Activated T-cell treated with anti-CD3 and anti-CD28 coated beads, Interleukin-2, amount 50 U/mL, for 24 hours (primary cell): Measurements from ENCODE around the gene NR1D2.

Experiments used
- DNase-seq: peaks from one replicate; pipeline ENCODE4 v3.0.0-alpha.2; 2020
- H3K27ac Mint-ChIP-seq: 2 replicates; pipeline ENCODE4 v1.8.0; 2020; ENCODE audit warnings: mild to moderate bottlenecking, mixed read lengths
- H3K27me3 Mint-ChIP-seq: 2 replicates; pipeline ENCODE4 v1.8.0; 2020; ENCODE audit warnings: mixed read lengths
- H3K36me3 Mint-ChIP-seq: 2 replicates; pipeline ENCODE4 v1.8.0; 2020; ENCODE audit warnings: low read depth, mixed read lengths
- H3K4me1 Mint-ChIP-seq: 2 replicates; pipeline ENCODE4 v1.8.0; 2020; ENCODE audit warnings: low read depth, mixed read lengths
- H3K4me3 Mint-ChIP-seq: 2 replicates; pipeline ENCODE4 v1.8.0; 2020; ENCODE audit warnings: mild to moderate bottlenecking, moderate library complexity, mixed read lengths
- H3K9me3 Mint-ChIP-seq: 2 replicates; pipeline ENCODE4 v1.8.0; 2020; ENCODE audit warnings: mixed read lengths

The NR1D2 gene

DNA sequence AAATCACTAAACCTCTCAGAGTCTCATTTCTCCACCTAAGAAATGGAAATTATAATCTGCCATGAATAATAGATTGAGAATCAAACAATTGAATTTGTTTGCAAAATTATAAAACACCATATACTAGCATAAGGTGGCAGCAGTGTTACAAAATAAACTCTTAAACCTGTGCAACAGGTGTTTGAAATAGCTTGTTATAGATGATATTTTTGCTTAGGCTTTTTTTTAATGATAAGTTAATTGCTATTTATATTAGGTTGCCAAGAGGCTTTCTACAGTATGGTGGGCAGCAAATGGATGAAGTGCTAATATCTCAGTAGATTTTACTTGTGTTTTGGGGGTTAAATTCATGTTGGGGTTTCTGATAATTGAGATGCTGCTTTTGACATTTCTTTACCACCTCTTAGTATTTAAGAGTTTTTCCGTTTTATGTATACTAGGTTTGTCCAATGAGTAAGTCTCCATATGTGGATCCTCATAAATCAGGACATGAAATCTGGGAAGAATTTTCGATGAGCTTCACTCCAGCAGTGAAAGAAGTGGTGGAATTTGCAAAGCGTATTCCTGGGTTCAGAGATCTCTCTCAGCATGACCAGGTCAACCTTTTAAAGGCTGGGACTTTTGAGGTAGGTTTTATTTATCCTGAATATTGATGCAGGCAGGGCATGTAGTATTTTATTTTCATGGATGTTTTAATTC, 19.6 kb downstream of the NR1D2 start:
- H3K27ac Mint-ChIP-seq = no peak overlapping the region
- DNase-seq = no peak
- H3K9me3 Mint-ChIP-seq = no peaks in the 10 kb centered on the region
- peaks cover 72% of the 10 kb centered on the region for H3K36me3 Mint-ChIP-seq
- H3K4me3 Mint-ChIP-seq = no peak overlapping the region
- peaks cover 20% of the 10 kb centered on the region for H3K4me1 Mint-ChIP-seq
- no peaks in the 10 kb centered on the region for H3K27me3 Mint-ChIP-seq

DNA sequence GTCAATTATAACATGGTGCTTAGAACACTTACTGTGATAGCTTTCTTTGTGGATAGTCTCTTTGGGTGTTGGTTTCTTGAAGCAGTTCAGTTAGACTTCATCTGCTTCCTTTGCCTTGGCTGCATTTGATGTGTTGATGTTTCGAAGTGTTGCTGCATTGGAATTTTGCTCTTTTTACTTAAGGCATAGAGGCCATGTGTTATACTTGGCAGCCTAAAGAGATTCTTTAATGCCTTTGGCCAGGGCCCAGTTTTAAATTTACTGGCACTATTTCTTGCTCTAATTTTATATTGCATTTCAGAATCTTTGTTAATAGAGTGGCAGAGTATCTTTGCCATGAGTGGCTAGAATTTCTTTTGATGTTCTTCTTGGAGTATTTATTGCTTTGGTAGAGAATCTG, 21.2 kb downstream of the NR1D2 start:
- no peak overlapping the region for H3K27ac Mint-ChIP-seq
- H3K4me3 Mint-ChIP-seq = no peak overlapping the region

DNA sequence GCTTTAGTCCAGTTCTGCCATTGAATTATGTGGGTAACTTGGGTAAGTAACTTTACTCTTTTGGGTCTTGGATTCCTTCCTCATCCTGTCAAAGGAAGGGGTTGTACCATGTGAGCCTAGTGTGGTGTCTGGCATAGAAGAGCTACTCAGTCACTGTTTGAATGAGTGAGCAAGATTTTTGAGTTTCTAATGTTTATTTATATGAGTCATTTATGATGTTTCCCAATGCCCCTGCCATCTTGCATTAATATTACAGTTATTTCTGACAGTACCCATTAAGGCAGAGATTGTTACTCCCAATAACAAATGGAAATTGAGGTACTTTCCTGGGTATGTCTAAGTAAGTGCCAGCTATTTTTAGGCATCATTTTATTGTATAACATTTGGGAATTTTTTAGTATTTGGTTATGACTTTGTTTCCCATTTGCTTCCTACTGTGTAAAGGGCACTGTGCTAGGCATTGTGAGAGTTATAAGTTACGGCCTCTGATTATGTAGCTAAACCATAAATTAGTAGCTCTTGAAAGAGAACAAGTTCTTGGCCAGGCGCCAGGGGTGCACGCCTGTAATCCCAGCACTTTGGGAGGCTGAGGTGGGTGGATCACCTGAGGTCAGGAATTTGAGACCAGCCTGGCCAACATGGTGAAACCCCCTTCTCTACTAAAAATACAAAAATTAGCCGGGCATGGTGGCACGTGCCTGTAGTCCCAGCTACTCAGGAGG, 23.5 kb downstream of the NR1D2 start:
- DNase-seq = no peak
- Mint-ChIP-seq H3K9me3 (no peaks in the 10 kb centered on the region), H3K4me3 (no peak overlapping the region), H3K27me3 (no peaks in the 10 kb centered on the region), H3K36me3 (peaks cover 58% of the 10 kb centered on the region), H3K27ac (no peak overlapping the region), H3K4me1 (peaks cover 11% of the 10 kb centered on the region)

More for the DNA sequence above, 21.2 kb downstream of the NR1D2 start:
- peaks cover 15% of the 10 kb centered on the region for H3K4me1 Mint-ChIP-seq
- no peaks in the 10 kb centered on the region for H3K27me3 Mint-ChIP-seq
- no peaks in the 10 kb centered on the region for H3K9me3 Mint-ChIP-seq
- peaks cover 66% of the 10 kb centered on the region for H3K36me3 Mint-ChIP-seq
- DNase-seq = no peak

DNA sequence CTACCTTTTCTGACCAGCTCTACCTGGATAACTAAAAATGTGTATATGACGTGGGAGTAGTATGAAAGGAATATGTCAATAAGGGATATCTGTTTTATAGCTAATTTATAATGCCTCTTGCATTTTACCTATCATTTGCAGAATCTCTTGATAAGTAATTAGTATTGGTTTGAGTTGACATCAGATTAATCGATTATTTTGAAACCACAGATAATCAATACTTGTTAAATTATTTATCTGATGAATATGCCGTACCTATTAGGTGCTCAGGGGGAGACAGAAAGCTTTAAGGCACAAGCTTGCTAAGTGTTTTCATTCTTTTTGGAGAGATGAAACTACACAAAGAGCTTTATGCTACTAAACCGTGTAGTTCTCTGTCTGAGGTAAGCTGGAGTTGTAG, 24.3 kb downstream of the NR1D2 start:
- Mint-ChIP-seq H3K4me1 (peaks cover 8% of the 10 kb centered on the region), H3K27ac (no peak overlapping the region), H3K27me3 (no peaks in the 10 kb centered on the region), H3K36me3 (peaks cover 52% of the 10 kb centered on the region), H3K9me3 (no peaks in the 10 kb centered on the region), H3K4me3 (no peak overlapping the region)
- no peak for DNase-seq

DNA sequence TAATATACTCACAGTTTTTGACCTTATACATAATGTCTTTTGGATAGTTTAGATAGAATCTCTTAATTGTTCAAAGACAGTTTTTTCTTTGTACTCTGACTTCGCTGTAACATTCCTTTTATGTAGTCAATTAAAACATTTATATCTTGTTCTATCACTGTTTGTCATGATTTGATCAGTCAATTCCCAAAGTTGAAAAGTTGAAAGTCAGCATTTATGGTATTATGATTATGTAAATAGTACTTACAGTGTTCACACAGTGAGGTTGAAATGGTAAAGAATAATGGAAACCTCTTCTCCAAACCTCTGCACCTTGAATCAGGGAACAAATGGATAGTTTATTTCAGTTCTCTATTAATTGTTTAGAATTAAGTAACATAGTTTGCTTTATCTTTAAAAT, 26.6 kb downstream of the NR1D2 start:
- H3K27me3 Mint-ChIP-seq = no peaks in the 10 kb centered on the region
- H3K4me3 Mint-ChIP-seq = no peak overlapping the region
- peaks cover 48% of the 10 kb centered on the region for H3K36me3 Mint-ChIP-seq
- DNase-seq = no peak
- no peaks in the 10 kb centered on the region for H3K9me3 Mint-ChIP-seq
- no peak overlapping the region for H3K27ac Mint-ChIP-seq
- peaks cover 3% of the 10 kb centered on the region for H3K4me1 Mint-ChIP-seq

DNA sequence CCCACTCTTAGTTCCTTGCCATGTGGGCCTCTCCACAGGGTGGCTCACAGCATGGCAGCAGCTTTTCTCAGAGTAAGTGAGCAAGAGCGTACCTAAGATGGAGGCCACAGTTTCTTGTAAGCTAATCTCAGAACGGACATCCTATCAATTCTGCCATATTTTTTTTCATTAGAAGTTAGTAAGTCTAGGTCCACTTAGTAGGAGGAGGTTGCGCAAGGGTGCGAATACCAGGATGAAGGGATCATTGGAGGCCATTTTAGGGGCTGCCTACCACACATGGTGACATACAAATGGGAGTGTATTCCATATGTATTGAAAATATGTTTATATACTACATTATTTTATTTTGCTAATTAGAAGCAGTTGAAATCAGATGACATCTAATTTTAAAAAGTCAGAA, 31.5 kb downstream of the NR1D2 start:
- no peaks in the 10 kb centered on the region for H3K9me3 Mint-ChIP-seq
- no peak for DNase-seq
- no peaks in the 10 kb centered on the region for H3K4me1 Mint-ChIP-seq
- H3K36me3 Mint-ChIP-seq = peaks cover 44% of the 10 kb centered on the region
- no peaks in the 10 kb centered on the region for H3K27me3 Mint-ChIP-seq
- H3K27ac Mint-ChIP-seq = no peak overlapping the region
- no peak overlapping the region for H3K4me3 Mint-ChIP-seq

DNA sequence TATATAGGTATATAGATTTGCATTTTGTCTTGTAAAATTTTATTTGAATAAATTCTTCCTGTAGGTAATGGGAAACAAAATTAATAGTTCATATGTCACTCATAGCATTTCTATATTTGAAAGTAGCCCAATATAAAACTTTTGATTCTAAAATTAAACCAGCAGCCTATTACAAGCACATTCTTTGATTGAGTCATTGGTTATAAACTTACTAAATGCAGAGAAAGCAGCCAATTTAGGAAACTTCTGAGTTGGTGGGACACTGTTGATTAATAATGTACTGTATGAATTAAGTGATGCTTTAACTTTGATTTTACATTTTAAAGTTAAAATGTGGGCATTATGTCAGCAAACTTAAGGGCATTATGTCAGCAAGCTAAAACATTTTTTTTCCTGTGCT, 34.5 kb downstream of the NR1D2 start:
- no peak overlapping the region for H3K27ac Mint-ChIP-seq
- DNase-seq = no peak
- H3K27me3 Mint-ChIP-seq = no peaks in the 10 kb centered on the region
- H3K36me3 Mint-ChIP-seq = peaks cover 27% of the 10 kb centered on the region
- no peaks in the 10 kb centered on the region for H3K4me1 Mint-ChIP-seq
- no peak overlapping the region for H3K4me3 Mint-ChIP-seq
- H3K9me3 Mint-ChIP-seq = no peaks in the 10 kb centered on the region

DNA sequence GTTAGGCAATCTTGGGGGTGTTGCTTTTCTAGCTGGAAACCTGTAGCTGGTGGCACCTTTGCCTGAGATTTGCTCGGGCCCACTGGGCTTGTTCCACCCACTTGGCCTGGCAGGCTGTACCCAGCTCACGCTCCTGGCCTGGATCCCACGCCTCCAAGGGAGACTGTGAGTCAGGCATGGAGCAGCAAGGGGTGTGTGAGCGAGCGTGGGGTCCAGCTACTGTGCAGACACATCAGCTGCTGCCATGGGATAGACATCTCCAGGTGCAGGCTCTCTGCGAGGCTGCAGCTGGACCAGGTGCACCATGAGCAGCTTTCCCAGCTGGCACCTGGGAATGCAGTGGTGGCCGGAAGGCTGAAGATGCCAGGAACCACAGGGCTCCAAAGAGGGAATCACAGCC, 36.0 kb downstream of the NR1D2 start:
- Mint-ChIP-seq H3K27me3 (no peaks in the 10 kb centered on the region), H3K9me3 (no peaks in the 10 kb centered on the region), H3K4me3 (no peak overlapping the region), H3K27ac (no peak overlapping the region), H3K4me1 (peaks cover 4% of the 10 kb centered on the region), H3K36me3 (peaks cover 20% of the 10 kb centered on the region)
- no peak for DNase-seq

DNA sequence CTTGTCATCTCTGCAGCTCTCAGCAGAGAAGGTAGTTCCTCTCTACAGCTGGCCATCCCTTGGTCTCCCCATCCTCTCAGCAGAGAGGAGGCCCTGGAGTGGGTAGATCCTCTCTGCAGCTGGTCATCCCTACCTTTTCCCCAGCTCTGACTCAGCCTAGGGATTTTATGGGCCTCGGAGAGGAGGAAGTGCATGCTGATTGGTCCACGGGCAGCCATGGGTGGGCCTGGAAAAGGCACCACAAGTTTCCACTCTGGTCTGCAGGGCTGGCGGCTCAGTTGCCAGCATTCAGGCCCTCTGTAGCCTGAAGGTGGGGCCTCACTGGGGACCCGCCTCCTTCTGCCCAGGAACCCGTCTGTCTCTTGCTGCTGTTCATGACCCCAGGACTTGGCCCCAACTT, 36.9 kb downstream of the NR1D2 start:
- Mint-ChIP-seq H3K4me3 (no peak overlapping the region), H3K27ac (no peak overlapping the region), H3K36me3 (peaks cover 15% of the 10 kb centered on the region), H3K27me3 (no peaks in the 10 kb centered on the region), H3K9me3 (no peaks in the 10 kb centered on the region), H3K4me1 (peaks cover 4% of the 10 kb centered on the region)
- DNase-seq = no peak

DNA sequence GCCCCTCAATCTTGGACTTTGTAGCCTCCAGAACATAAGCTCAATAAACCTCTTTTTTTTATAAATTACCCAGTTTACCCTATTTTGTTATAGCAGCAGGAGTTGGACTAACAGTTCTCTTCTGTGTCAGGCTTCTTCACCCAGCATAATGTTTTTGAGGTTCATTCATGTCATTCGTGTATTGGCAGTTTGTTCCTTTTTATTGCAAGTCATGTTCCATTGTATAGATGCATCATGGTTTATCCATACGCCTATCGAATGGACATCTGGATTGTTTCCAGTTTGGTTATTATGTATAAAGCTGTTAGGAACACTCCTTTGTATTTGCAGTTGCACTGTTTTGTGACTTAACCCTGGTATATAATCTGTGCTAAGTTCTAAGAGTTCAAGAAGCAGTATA, 39.8 kb downstream of the NR1D2 start:
- no peaks in the 10 kb centered on the region for H3K27me3 Mint-ChIP-seq
- H3K36me3 Mint-ChIP-seq = no peaks in the 10 kb centered on the region
- H3K4me1 Mint-ChIP-seq = peaks cover 4% of the 10 kb centered on the region
- no peak overlapping the region for H3K27ac Mint-ChIP-seq
- no peak overlapping the region for H3K4me3 Mint-ChIP-seq
- no peaks in the 10 kb centered on the region for H3K9me3 Mint-ChIP-seq
- no peak for DNase-seq

DNA sequence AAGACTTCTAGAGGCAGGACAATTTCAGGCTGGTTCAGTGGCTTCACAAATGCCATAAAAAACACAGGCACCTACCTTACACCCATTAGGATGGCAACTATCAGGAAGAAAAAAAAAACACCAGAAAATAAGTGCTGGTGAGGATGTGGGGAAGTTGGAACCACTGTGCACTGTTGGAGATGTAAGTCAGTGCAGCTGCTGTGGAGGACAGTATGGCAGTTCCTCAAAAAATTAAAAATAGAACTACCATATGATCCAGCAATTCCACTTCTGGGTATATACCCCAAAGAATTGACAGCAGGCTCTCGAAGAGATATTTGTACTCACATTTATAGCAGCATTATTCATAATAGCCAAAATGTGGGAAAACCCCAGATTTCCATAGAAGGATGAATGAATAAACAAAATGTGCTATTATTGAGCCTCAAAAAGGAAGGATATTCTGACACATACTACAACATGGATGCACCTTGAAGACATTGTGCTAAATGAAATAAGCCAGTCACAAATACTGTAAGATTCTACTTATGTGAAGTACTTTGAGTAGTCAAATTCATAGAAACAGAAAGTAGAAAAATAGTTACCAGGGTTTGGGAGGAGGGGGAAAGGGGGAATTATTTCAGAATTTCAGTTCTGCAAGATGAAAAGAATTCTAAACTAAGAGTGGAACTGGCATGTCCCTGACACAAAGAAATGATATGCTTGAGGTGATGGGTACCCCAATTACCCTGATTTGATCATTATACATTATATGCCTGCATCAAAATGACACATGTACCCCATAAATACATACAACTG, 40.9 kb downstream of the NR1D2 start:
- Mint-ChIP-seq H3K4me3 (no peak overlapping the region), H3K27ac (no peak overlapping the region), H3K27me3 (no peaks in the 10 kb centered on the region), H3K36me3 (no peaks in the 10 kb centered on the region), H3K9me3 (no peaks in the 10 kb centered on the region), H3K4me1 (peaks cover 4% of the 10 kb centered on the region)
- DNase-seq = no peak

DNA sequence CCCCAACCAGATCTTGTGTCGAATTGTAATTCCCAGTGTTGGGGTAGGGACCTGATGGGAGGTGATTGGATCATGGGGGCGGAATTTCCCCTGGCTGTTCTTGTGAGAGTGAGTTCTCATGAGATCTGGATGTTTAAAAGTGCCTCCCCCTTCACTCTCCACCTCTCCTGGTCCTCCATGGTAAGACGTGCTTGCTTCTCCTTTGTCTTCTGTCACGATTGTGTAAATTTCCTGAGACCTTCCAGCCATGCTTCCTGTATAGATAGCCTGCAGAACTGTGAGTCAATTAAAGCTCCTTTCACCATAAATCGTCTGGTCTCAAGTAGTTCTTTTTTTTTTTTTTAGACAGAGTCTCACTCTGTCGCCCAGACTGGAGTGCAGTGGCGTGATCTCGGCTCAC, 42.3 kb downstream of the NR1D2 start:
- Mint-ChIP-seq H3K9me3 (no peaks in the 10 kb centered on the region), H3K27ac (no peak overlapping the region), H3K27me3 (no peaks in the 10 kb centered on the region), H3K4me3 (no peak overlapping the region), H3K36me3 (no peaks in the 10 kb centered on the region), H3K4me1 (peaks cover 16% of the 10 kb centered on the region)
- DNase-seq = no peak

DNA sequence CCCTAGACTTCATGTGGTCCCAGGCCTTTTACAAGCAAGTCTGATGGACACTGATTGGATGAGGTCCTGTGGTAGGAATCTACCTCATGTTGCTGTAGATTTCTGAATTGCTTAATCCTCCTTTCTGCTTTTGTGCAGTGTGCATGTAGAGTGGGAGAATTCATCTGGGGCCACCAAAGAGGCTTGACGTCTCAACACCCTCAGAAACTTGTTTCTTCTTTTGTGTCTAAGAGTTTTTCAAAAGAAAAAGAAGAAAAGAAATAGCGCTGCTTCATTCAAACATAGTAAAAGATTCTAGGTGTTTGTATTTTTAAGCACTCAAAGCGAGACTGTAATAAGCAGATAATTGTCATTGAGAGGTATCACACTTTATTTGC, 46.2 kb downstream of the NR1D2 start:
- Mint-ChIP-seq H3K36me3 (no peaks in the 10 kb centered on the region), H3K9me3 (no peaks in the 10 kb centered on the region), H3K4me3 (no peak overlapping the region), H3K27me3 (no peaks in the 10 kb centered on the region), H3K4me1 (peaks cover 13% of the 10 kb centered on the region), H3K27ac (no peak overlapping the region)
- no peak for DNase-seq

DNA sequence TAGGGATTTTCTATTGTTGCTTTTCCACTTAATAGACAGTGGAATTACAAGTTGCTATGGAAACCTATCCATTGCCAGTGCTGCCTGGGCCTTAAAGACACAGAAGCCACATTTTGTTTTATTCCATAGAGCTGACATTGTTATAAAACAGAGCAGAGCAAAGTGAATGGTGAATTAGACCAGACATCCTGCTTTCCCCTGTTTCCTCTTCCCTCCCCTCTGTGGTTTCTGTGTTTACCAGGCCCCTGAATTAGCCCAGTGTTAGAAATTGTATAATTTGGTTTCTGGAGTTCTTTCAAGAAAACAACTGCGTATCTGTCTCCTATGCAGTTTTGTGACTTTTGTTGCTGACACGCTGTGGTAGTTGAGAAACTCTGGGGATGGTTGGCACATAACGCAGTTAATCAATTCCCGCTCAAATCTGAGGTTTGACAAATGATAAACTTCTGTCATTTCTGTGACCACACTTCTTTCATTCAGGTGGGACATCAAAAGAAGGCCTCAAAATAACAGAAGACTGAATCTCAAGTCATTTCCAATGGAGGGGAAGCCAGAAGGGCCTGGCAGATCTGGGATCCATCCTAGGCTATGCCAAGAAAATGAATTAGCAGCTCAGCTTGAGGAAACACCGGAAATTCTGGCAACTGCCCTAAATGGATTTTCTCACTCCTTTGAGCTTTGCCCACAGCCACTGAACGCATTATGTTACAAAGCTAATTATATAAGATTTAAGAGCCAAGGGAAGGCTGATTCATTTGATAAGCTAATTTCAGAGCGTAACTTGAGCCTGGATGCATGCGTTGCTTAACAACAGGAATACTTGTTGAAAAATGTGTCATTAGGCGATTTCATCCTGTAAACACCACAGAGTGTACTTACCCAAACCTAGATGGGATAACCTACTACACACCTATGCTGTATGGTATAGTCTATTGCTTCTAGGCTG, 46.9 kb downstream of the NR1D2 start:
- no peaks in the 10 kb centered on the region for H3K9me3 Mint-ChIP-seq
- H3K4me3 Mint-ChIP-seq = no peak overlapping the region
- peaks cover 13% of the 10 kb centered on the region for H3K4me1 Mint-ChIP-seq
- no peaks in the 10 kb centered on the region for H3K36me3 Mint-ChIP-seq
- H3K27ac Mint-ChIP-seq = no peak overlapping the region
- H3K27me3 Mint-ChIP-seq = no peaks in the 10 kb centered on the region
- no peak for DNase-seq
